Measurements from ENCODE around the gene RFC1.
"Not testable (repeated sequence)": the region's sequence is repeated elsewhere in the genome, so short reads cannot be mapped to it uniquely, and the experiment has no call there.

GRCh38 chr4:39292433-39292832 lies 73.7 kb downstream of the RFC1 start:
- not testable (repeated sequence) for TF ChIP-seq CTCF, POLR2A (IDR thresholded peaks at IDR 0.05)

Data from ovary (tissue), 3 donors.